Neural cell (in vitro differentiated cells): ENCODE results near the gene TNS3.

Experiments
- EZH2 ChIP-seq: fragments of 200-600, 300-800 bp; shearing (Covaris generic), sonication (generic); IDR thresholded peaks from 2 replicates; pipeline ENCODE4 v1.6.1; 2014; ENCODE audit warnings: antibody characterized with exemption, low read length, borderline replicate concordance, mild to moderate bottlenecking; ENCODE audit not compliant: insufficient read depth, poor library complexity, severe bottlenecking
- RAD21 ChIP-seq: fragments of 450-650 bp; conservative IDR thresholded peaks from 2 replicates; pipeline ENCODE4 v1.6.1; 2014; ENCODE audit warnings: antibody characterized with exemption, mild to moderate bottlenecking, moderate library complexity
- TF ChIP-seq, protein P1 (sequence below): fragments of 450-650 bp; IDR thresholded peaks from 2 replicates; pipeline ENCODE4 v1.5.1; 2014; ENCODE audit warnings: antibody characterized with exemption, mild to moderate bottlenecking, moderate library complexity; ENCODE audit not compliant: poor library complexity, severe bottlenecking

DNA sequence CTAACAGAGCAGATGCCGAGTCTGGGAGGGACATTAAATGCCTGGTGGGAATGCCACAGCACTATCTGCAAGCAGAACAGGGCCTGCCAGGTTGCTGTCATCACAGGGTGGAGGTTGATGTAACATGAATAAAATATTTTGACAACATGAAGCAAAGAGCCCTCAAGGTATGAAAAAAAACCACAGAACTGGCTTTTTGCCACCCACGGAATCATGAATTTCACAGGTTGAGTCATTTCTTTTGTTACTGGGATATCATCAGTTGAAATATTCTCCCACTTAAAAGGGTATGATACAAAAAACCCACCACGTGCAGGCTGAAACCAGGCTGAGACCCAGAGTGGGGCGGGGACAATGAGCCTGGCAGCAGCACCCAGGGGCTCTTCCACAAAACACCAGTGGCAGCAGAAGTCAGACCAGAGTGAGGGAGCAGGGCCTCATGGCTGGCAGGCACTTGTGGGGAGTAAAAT is 220.1 kb downstream of the TNS3 start:
- TF ChIP-seq EZH2 (no peak), RAD21 (no peak)
- TF ChIP-seq, protein P1, sequence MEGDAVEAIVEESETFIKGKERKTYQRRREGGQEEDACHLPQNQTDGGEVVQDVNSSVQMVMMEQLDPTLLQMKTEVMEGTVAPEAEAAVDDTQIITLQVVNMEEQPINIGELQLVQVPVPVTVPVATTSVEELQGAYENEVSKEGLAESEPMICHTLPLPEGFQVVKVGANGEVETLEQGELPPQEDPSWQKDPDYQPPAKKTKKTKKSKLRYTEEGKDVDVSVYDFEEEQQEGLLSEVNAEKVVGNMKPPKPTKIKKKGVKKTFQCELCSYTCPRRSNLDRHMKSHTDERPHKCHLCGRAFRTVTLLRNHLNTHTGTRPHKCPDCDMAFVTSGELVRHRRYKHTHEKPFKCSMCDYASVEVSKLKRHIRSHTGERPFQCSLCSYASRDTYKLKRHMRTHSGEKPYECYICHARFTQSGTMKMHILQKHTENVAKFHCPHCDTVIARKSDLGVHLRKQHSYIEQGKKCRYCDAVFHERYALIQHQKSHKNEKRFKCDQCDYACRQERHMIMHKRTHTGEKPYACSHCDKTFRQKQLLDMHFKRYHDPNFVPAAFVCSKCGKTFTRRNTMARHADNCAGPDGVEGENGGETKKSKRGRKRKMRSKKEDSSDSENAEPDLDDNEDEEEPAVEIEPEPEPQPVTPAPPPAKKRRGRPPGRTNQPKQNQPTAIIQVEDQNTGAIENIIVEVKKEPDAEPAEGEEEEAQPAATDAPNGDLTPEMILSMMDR: no peak
